Stimulated activated CD4-positive, alpha-beta T cell treated with anti-CD3 and anti-CD28 coated beads, Interleukin-12 subunit alpha, Interleukin-12 subunit beta, amount 100 ng/mL, for 24 hours (primary cell): Measurements from ENCODE around the gene FRK.
"Not testable (repeated sequence)": the region's sequence is repeated elsewhere in the genome, so short reads cannot be mapped to it uniquely, and the experiment has no call there.

Experiments used
- DNase-seq, 2 experiments: peaks; one replicate each; pipeline ENCODE4 v3.0.0-alpha.2; 2020; ENCODE audit warnings: low read depth in 2 of 2

The FRK gene

DNA sequence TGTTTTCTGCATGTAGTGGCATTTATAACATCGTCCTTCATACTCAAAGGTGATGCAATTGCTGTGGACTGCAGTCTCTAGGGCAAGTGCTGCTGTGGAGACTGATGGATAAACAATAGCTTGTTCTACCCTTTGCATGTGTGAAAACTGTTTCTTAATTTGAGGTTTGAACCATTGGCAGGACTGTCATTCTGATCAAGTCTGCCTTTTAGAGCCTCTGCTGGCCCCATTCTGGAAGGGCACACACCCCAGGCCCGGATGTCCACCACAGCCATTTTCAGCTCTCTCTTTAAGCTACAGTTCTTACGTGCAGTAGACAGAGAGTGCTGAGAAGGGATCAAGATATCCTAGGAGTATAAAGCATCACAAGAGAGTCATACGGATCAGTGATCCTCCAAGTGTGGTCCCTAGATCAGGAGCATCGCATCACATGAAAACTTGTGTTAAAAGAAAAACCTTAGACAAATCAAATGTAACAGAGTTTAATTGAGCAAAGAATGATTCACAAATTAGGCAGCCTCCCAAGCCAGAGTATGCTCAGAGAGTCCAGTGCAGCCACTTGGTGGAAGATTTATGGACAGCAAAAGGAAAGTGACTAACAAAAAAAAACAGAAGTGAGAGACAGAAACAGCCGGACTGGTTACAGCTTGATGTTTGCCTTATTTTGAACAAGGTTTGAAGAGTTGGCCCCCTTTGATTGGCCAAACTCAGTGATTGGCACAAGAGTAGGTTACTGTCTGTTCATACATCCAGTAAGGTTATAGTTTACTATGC lies 52.0 kb downstream of the FRK start:
- DNase-seq: no peak

DNA sequence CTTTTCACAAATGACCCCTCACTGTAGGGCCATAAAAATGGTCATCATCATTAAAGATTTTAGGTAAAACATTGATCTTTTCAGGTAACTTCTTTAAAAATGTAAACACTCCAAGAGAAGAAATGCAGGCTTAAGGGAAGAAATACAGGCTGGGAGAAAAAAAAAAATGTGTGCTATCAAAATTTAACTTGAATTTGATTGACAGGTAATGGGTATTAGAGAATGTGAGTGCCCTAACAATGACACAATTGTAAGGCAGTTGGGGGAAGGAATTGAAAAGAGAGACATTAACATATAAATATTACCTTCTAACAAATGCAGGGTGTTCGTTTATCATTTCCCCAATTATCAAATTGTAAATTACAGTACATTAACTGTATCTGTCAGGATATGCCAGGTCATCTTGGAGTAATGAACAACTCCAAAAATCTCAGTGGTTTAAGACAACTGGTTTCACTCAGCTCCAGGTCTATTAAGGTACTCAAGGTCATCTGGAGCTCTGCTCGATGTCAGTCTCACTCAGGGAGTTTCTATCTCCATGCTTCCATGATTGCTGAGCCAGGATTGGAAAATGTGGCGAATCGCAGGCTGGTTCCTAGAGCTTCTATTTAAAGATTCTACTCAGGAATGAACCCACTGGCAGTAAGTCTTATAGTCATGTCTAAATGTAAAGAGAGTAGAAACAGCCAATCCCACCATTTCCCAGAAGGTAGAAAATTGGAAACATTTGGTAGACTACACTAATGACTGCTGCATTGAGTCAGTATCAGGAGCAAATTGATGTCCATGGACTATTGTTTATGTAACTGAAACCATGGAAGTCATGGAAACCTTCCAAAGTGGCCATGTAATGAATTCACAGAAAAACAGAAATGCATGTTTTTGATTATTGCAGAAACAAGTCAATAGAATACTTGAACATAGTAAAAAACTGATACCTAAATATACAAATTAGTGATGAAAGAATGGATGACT lies 55.6 kb downstream of the FRK start:
- no peak for DNase-seq

DNA sequence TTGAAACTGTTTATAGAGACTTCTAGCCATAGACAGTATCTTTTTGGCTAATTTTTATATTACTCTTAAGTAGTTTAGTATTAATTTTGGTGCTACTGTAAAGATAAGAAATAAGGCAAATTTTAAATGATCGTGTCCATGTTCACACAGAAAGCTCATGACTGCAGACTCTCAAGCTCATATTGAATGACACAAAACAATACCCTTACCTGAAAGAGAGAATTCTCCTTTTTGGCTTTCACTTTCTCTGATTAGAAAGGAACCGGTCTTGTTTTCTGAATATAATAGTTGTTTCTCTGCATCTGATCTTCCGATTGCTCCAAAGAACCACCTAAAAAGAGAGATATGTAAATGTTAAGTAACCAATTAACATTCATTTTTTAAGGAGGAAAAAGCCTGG lies 57.0 kb downstream of the FRK start:
- no peak for DNase-seq

DNA sequence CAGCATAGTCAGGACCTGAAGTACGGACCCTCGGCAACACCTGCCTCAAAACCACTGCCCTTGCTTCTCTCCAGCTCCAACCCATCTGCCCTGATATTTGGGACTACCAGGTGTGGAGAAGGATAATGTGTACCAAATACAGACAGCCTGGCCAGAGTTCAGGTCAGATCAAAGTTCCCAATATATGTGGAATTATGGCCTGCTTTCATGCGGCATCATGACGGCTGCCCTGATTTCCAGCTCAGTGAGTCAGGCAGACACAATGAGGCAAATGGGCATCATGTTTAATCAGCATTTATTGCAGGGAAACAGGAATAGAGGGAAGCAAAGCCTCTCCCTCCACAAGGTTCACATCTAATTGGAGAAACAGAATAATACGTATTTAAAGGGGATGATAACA lies 57.9 kb downstream of the FRK start:
- DNase-seq: no peak

DNA sequence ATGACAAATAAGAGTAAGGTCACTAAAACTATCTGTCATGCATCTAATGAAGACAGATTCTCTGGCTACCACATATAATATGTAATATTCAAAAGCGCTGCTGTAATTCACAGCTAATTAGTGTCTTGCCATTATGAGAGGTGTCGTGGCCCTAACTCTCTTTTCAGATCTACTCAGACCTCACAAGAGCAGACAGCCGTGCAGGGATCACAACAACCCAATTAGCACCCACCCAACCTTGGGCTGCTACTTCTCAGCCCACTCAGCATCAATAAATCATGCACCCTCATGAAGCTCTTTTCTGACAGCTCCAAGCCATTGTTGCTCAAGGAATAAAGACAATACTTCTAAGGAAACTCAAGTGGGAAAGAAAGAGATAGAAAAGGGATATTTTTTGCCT lies 61.5 kb downstream of the FRK start:
- DNase-seq: no peak

DNA sequence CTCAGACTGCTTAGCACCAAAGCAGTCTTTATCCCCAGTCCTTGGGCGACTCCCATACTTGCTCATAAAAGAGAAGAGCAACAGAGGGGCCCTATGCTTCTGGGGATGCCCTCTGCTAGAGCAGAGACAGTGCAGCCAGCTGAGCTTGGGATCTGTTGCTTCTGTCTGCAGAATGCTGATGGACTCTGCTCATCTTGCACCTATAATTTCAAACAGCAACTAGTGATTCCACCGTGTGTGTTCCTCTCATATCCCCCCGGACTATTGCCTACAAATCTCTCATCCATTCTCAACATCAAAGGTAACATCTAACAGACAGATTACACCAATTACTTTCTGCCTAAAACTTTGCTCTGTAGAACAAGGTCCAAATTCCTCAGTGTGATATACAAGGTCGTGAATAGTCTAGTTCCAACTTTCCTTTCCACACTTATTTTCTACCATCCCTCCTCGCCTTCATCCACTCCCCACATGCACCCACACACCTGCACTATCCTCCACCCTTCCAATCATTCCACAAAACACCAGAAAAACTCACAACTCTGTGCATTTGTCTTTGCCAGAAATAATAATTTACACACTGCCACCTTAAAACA lies 62.6 kb downstream of the FRK start:
- DNase-seq: no peak

DNA sequence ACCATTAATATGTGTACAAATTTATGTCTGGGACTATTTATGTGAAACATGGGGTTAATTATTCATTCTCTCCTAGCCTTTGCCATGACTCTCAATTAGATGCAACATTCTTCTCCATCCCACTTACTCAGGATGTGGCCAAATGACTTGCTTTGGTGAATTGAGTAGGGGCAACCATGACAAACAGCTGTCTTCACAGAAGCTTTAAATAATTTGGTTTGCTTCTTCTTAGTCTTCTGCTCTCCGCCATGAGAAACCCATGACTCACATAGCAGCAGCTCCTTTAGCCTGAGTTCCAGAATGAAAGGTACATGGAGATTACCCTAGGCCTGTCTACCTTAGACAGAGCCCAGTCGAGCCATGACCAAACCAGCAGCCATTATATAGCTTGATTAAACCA lies 74.7 kb downstream of the FRK start:
- DNase-seq: no peak

DNA sequence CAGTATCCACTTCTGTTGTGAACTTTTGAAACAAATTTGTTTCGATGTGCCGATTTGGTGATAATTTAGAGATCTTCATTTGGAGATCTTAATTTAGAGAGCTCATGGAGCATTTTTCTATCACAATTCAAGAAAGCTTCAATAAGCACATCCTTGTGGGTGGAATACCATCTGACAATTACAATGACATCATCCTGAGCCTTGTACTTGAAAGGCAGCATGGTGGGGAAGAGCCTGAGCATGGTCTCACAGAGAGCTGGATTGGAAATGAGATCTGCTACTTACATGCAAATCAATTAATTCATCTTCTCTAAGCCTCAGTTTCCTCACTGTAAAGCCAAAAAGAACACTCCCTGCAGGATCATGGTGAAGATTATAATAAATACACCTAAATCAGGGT lies 75.9 kb downstream of the FRK start:
- no peak for DNase-seq

DNA sequence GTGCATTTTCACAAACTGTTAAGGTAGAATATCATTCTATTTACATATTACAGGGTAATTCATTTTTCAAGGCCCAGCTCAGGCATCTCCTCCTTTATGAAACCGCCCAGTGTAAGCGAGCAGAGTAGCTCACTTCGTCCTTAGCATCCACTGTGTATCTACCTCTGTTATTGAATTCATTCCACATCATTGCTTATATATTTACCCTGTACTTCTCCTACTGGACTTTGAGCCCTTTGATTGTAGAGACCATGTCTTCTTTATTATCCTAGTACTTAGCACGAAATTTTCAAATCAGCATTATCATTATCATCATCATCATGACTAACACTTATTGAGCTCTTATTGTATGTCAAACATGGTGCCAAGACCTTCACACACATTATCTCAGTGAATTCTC lies 76.7 kb downstream of the FRK start:
- no peak for DNase-seq

DNA sequence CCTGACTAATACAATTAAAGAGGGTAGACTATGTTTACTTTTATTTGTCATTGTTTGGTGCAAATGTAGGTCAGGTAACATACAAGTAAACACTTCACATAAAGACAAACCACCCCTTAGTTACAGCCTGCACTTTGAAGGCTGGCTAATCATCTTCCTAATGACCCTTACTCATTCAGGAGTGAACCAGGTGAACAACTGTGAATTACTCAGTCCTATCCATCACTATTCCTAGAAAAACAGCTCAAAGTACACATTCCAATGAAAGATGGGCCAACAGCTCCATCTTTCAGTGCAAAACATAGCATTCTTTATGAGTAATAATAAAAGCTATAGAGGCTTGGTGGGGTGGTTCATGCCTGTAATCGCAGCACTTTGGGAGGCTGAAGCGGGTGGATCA lies 78.2 kb downstream of the FRK start:
- DNase-seq: no peak

DNA sequence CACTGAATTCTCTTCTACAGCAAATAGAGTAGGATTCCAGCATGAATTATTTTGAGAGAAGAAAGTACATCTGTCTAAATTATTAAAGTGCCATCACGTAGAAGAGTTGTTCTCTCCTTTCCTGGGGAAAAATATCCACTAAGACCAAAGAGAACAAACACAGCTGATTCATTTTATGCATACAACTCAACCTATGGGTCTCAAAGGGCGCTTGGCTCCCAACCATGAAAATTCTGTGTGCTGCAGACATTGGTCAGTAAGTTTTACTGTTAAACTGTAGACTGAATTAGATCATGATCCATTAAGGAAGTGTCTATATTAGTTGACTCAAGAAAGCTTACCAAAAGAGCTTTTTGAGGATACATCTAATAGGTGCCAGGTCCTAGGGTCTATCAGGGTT lies 83.5 kb downstream of the FRK start:
- DNase-seq: no peak

DNA sequence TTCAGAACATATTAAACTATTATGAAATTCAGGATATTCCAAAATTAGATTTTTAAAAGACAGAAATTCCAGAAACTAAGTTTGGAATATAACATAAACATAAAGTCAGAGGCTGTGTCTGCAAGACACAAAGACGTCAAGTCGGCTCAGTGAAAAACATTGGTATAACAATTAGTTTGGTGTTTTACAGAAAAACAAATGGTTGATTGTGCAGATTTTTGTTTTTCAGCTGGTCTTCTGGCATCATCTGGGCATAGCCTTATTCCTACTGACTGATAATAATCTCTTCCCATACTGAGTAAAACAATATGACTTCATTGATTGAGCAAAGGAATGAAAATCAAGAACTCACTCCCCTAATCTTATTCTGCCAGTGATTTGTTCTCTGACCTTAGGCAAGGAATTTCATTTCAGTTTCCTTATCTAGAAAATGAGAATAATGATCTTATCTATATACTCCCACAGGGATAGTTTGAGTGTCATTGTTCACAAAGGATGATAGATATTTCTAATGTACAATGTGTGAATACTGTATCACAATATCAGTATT lies 84.3 kb downstream of the FRK start:
- no peak for DNase-seq

DNA sequence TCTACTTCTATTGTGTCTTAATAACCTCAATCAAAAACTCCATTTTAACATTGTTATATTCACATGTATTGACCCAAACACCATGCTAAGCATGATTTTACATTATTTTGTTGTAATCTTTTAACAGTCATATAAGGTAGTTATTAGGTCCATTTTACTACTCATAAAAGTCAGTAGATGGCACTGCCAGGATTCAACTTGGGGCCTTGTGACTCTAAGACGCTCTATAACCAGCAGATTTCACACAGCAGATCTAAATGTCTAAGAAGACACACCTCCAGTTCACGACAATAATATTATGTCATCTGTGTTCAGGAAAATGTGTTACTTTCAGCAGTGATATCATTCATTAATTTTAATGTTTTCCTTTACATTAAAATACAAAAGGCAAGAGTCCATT lies 88.0 kb downstream of the FRK start:
- no peak for DNase-seq

DNA sequence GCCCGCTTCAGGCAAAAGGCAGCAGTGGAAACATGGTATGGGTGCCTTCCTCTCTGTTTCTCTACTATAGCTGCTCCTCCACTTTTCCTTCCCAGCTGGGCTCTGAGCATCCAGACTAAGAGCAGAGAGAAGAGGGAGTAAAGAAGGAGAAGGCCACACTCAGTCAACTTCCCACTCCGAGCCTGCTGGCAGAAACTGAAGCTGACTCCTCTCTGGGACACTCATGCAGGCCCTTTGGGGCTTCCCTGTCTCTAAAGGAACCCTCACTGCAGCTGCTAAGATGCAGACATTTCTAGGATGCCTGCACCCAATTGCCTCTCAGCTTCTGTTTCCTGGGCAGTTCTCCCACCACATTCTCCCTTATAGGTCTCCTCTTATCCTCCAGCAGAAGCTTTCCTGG lies 88.9 kb downstream of the FRK start:
- no peak for DNase-seq

DNA sequence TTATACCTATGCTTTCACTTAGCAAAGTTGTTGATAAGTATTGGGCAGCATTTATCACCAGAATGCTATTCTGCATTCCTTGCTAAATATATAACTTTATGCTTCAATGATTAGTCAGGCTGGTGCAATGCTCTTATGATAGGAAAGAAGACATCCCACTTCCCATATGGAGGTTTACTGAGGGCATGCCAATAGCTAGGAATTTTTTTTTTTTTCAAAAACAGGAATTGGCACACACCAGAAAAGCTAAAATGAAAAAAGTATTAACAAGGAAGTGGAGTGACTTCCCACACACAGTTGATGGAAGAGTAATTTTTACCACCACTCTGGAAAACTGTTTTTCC lies 90.8 kb downstream of the FRK start:
- DNase-seq: no peak

DNA sequence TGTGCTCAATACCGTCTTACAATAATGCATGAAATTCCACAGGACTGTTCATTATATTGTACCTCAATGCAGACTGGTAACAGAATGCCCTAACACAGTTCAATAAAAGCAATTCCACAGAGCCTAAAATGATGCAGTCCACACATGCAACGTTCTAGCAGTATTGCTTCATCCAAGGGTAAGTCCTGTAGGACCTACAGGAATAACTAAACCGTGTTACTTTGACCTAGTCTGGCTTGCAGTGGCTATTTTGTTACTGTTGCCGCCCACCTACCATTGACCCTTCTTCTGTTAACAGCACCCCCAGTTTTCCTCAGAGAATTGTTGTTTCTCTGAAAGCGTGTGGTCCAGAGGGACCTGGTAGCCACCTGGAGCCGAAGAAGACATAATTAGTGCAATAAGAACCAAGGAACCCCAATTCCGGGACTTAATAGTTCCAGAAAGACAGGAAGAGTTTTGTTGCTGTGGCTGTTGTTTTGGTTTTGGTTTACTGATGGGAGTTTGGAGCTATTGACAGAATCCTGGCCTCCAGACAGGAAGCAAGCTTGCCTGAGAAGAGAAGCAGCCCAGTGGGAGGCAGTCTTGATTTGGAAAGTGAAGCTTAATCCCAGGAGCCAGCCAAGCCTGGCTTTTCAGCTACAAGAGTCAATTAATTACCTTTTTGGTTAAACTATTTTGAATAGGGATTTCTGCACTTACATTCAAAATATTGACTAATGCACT lies 91.3 kb downstream of the FRK start:
- no peak for DNase-seq

DNA sequence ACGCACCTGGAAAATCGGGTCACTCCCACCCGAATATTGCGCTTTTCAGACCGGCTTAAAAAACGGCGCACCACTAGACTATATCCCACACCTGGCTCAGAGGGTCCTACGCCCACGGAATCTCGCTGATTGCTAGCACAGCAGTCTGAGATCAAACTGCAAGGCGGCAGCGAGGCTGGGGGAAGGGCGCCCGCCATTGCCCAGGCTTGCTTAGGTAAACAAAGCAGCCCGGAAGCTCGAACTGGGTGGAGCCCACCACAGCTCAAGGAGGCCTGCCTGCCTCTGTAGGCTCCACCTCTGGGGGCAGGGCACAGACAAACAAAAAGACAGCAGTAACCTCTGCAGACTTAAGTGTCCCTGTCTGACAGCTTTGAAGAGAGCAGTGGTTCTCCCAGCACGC lies 100.4 kb downstream of the FRK start:
- DNase-seq: not testable (repeated sequence)

DNA sequence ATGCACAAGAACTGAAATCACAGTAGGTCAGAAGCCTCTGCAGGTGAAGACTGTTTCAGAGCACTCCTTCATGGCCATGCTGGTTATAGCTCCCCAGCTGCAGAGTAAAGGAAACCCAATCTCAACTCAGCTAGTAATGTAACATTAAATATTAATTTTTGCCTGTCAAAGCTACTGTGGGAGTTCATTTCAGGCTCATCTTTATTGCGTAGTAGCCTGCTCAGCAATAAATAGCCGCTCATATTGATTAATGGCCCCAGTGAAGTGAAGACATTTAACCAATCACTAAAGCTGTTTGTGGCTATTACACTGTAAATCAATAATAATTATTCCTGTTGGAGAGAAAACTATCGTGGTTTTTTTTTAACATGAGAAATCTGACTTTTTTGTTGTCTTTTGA lies 101.7 kb downstream of the FRK start:
- no peak for DNase-seq

DNA sequence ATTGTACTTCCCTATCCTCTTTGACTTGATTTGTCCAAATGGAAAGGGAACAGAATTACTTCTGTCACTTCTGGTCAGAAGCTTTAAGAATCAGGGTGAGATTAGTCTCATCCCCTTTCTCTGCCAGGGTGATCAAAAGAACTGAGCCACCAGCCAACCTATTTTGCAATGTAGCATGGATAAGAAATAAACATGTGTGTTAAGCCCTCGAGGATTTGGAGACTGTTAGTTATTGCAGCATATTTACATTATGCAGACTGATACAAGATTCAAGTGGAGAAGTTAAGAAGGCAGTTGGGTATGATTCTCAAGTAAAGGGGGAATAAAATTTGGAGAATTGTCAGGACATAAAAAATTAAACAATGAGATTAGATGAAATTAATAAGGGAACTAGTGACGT lies 106.0 kb downstream of the FRK start:
- DNase-seq: no peak

DNA sequence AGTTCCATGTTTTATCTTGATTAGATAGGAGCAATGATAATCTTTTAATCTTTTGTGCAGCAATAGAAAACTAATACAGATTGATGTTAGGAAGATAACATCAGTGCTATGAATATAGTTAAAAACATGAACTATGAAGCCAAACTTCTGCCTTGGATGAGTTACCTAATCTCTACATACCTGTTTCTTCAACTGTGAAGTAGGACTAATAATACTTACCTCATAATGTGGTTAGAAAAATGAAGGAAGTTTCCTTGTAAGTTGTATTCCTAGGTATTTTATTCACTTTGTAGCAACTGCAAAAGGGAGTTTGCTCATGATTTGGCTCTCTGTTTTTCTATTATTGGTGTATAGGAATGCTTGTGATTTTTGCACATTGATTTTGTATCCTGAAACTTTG lies 111.9 kb downstream of the FRK start:
- no peak for DNase-seq

DNA sequence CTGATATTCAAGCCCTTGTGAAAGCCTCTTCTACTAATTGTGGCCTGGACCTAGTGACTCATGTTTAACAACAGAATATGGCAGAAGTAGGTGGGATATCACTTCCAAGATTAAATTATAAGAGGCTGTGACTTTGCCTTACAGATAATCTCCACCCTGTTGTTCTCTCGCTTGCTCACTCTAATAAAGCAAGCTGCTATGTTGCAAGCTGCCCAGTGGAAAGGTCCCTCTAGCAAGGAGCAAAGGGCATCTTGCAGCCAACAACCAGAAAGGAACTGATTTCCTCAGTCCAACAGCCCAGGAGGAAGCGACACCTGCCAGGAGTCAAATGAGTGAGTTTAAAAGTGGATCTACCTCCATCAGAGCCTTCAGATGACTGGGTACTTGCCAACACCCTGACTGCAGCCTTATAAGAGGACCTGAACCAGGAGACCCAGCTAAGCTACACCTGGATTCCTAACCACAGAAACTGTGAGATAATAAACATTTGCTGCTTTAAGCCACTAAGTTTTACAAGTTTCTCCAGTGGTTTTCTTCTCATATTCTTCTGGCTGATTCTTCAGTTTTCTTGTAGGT lies 112.6 kb downstream of the FRK start:
- no peak for DNase-seq

DNA sequence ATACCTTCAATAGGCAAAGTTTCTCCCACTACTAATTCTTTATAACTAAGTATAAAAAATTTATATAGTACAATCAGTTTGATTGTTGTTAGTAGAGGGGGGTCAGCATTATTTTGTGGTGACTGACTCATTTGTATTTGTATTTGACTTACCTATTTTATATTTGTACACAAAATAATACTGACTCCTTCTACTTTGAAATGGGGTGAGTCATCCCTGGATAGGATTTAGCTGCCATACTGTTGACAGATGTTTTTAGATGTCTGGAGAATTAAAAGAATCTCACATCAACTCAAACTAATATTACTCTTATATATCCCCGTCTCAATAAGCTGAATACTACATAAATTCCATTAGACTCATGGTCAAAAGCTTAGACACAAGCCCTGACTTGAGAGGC lies 114.9 kb downstream of the FRK start:
- no peak for DNase-seq
